Measurements from ENCODE around the gene PSME1.

DNA sequence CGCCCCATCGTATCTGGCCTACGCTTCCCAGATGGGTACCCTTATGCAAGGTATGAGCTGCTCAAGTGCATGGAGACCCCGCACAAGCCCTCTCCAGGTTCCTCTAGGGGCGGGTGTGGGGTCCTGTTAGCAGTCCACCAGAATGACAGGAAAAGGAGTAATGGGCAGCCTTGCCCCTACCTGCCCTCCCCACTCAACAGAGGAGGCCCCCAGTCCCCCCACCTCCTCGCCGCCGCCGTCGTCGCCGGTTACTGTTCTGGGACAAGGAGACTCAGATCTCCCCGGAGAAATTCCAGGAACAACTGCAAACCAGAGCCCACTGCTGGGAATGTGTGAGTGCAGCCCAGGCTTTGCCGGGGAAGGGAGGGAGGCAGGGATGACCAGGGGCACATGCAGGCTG lies 41.9 kb downstream of the PSME1 start:
- TF ChIP-seq, protein P1, sequence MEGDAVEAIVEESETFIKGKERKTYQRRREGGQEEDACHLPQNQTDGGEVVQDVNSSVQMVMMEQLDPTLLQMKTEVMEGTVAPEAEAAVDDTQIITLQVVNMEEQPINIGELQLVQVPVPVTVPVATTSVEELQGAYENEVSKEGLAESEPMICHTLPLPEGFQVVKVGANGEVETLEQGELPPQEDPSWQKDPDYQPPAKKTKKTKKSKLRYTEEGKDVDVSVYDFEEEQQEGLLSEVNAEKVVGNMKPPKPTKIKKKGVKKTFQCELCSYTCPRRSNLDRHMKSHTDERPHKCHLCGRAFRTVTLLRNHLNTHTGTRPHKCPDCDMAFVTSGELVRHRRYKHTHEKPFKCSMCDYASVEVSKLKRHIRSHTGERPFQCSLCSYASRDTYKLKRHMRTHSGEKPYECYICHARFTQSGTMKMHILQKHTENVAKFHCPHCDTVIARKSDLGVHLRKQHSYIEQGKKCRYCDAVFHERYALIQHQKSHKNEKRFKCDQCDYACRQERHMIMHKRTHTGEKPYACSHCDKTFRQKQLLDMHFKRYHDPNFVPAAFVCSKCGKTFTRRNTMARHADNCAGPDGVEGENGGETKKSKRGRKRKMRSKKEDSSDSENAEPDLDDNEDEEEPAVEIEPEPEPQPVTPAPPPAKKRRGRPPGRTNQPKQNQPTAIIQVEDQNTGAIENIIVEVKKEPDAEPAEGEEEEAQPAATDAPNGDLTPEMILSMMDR (conservative IDR thresholded peaks at IDR 0.05; ENCODE audit: low read length): no peak
- TF ChIP-seq EZH2phosphoT487 (IDR thresholded peaks at IDR 0.05; ENCODE audit: borderline replicate concordance): no peak

Data from Loucy (cell line).